Activated naive CD8-positive, alpha-beta T cell treated with anti-CD3 and anti-CD28 coated beads, Interleukin-2, amount 50 U/mL, for 24 hours (primary cell): ENCODE data around the gene SYK.

ENCODE experiments used
- ATAC-seq: fragments of 150-1000 bp; cut with Tn5 transposase; one replicate; pipeline ENCODE4 v1.10.0; 2021
- DNase-seq: peaks from one replicate; pipeline ENCODE4 v3.0.0; 2021
- H3K27ac Mint-ChIP-seq: one replicate; pipeline ENCODE4 v1.8.0; 2021; ENCODE audit warnings: mild to moderate bottlenecking, mixed read lengths
- H3K27me3 Mint-ChIP-seq: one replicate; pipeline ENCODE4 v1.8.0; 2021; ENCODE audit warnings: mixed read lengths
- H3K36me3 Mint-ChIP-seq: one replicate; pipeline ENCODE4 v1.8.0; 2021; ENCODE audit warnings: low read depth, mixed read lengths
- H3K4me1 Mint-ChIP-seq: one replicate; pipeline ENCODE4 v1.8.0; 2021; ENCODE audit warnings: mixed read lengths
- H3K4me3 Mint-ChIP-seq: one replicate; pipeline ENCODE4 v1.8.0; 2021; ENCODE audit warnings: mild to moderate bottlenecking, moderate library complexity, mixed read lengths
- H3K9me3 Mint-ChIP-seq: one replicate; pipeline ENCODE4 v1.8.0; 2021; ENCODE audit warnings: mixed read lengths

SYK gene

DNA sequence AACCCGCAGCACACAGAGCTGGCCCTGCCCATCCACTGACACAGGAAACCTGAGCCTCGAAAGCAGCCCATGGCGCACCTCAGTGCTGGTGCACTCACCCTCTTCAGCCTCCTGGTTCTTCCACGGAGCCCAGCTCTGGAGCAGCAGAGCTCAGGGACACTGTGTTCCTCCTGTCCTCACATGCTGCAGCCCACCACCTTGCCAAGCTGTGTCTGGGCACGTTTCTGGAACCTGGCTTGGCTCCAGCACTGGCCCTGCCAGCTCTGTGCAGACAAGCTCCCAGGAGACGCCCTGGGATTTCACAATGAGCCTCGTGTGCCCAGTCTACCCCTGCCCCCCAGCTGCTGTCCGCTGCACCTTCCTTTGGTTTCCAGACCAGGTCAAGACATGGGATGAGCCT is 119.5 kb downstream of the SYK start:
- peaks cover 14% of the 10 kb centered on the region for H3K27me3 Mint-ChIP-seq
- no peaks in the 10 kb centered on the region for H3K4me1 Mint-ChIP-seq
- DNase-seq = no peak
- H3K4me3 Mint-ChIP-seq = no peak overlapping the region
- no peaks in the 10 kb centered on the region for H3K9me3 Mint-ChIP-seq
- no peak for ATAC-seq
- H3K36me3 Mint-ChIP-seq = no peaks in the 10 kb centered on the region
- H3K27ac Mint-ChIP-seq = no peak overlapping the region

DNA sequence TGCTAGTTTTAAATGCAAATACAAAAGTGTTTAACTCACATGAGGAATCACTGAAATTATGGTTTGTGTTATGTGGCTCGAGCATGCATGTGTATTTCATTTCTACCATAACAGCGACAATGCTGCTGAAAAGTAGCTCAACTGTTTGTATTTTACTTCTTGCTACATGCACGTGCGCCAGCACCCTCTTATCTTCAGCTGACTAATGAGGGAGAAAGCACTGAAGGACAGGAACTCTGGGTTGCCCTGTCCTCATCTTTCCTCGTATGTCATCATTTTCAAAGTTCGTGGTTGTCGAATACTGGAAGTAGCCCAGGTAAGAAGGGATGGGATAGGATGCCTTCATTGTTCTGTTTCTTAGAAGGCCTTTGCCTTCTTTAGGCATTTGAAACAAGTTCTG is 120.3 kb downstream of the SYK start:
- Mint-ChIP-seq H3K27me3 (peaks cover 17% of the 10 kb centered on the region), H3K4me3 (no peak overlapping the region), H3K4me1 (no peaks in the 10 kb centered on the region), H3K9me3 (no peaks in the 10 kb centered on the region), H3K27ac (no peak overlapping the region), H3K36me3 (no peaks in the 10 kb centered on the region)
- DNase-seq (no peak), ATAC-seq (no peak)

DNA sequence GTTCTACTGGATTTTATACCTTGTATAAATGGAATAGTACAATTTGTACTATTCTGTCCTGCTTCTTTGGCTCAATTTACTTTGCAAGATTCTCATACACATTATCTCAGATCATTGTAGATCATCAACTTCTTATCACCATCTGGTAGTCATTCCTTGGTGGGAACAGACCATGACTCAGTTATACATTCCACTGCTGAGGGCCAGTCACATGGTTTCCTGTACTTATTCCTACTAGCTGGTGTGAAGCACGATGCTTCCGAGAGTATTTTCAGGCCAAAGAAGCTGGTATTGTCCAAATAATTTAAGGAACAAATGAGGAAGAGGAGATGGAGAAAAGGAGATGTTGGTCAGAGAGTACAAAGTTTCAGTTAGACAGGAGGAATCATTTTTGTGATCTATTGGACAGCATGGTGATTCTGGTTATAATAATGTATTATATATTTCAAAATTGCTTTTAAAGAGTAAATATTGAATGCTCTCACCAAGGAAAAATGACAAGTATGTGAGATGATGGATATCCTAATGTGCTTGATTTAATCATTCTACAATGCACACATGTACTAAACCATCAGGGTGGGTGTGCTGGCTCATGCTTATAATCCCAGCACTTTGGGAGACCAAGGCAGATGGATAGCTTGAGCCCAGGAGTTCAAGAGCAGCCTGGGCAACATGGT is 124.1 kb downstream of the SYK start:
- ATAC-seq = no peak
- no peaks in the 10 kb centered on the region for H3K4me1 Mint-ChIP-seq
- H3K27me3 Mint-ChIP-seq = peaks cover 26% of the 10 kb centered on the region
- H3K4me3 Mint-ChIP-seq = no peak overlapping the region
- no peak overlapping the region for H3K27ac Mint-ChIP-seq
- H3K9me3 Mint-ChIP-seq = no peaks in the 10 kb centered on the region
- no peaks in the 10 kb centered on the region for H3K36me3 Mint-ChIP-seq
- no peak for DNase-seq

DNA sequence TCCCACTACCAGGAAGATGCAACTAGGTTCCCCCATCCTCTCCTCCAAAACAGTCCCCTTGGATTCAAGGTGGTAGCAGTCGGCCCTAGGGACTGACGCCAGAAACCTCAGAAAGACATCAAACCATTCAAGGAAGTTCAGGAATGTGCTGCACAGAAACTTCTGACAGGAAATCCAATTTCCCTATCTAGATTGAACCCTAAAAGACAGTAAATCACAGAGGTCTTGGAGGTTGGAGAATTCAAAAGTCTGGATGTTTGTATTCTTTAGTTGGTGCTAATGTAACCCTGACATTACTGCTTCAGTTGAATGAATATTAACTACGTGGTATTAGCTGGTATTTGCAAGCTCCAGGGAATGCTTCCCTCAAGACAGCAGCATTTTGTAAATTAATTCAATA is 125.3 kb downstream of the SYK start:
- H3K4me1 Mint-ChIP-seq = no peaks in the 10 kb centered on the region
- no peaks in the 10 kb centered on the region for H3K36me3 Mint-ChIP-seq
- ATAC-seq (no peak), DNase-seq (no peak)
- H3K27me3 Mint-ChIP-seq = peaks cover 26% of the 10 kb centered on the region
- H3K27ac Mint-ChIP-seq = no peak overlapping the region
- H3K4me3 Mint-ChIP-seq = no peak overlapping the region
- no peaks in the 10 kb centered on the region for H3K9me3 Mint-ChIP-seq

DNA sequence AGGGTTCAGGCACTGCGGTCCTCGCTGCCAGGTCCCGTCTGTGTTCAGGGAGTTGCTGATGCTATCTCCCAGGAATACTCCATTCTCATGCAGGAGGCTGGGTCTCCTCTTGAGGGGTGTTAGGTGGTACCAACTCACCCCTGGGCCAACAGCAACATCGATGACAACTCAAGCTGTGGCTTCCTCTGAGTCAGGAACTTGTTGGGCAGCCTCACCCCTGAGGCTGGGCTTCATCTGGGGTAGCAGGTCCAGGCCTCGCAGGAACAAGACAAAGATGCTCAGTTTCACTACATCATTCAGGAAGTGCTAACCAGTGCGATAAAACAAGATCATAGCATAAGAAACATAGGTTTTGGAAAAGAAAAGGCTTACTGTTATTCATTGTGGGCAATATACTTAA is 125.9 kb downstream of the SYK start:
- no peak for ATAC-seq
- Mint-ChIP-seq H3K27ac (no peak overlapping the region), H3K9me3 (no peaks in the 10 kb centered on the region), H3K4me3 (no peak overlapping the region), H3K4me1 (no peaks in the 10 kb centered on the region), H3K36me3 (no peaks in the 10 kb centered on the region), H3K27me3 (peaks cover 26% of the 10 kb centered on the region)
- DNase-seq = no peak

DNA sequence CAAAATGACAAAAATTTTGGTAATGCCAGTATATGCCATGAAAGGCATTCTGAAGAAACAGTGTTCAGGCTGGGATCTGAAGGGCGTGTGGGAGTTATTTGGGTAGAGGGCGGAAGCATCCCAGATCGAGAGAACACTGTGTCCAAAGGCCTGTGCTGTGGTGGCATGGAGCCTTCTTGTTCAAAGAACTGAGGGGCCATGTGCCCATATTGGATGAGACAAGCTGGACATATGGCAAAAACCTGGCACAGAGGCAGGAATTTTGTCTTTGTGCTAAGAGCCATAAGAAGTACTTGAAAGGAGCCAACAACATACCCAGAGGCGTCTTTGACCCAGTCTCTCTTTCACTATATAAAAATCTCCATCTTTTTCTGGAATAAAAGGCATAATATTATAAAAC is 128.0 kb downstream of the SYK start:
- Mint-ChIP-seq H3K9me3 (no peaks in the 10 kb centered on the region), H3K4me3 (no peak overlapping the region), H3K36me3 (no peaks in the 10 kb centered on the region), H3K27me3 (peaks cover 19% of the 10 kb centered on the region), H3K27ac (no peak overlapping the region), H3K4me1 (peaks cover 2% of the 10 kb centered on the region)
- ATAC-seq (no peak), DNase-seq (no peak)

DNA sequence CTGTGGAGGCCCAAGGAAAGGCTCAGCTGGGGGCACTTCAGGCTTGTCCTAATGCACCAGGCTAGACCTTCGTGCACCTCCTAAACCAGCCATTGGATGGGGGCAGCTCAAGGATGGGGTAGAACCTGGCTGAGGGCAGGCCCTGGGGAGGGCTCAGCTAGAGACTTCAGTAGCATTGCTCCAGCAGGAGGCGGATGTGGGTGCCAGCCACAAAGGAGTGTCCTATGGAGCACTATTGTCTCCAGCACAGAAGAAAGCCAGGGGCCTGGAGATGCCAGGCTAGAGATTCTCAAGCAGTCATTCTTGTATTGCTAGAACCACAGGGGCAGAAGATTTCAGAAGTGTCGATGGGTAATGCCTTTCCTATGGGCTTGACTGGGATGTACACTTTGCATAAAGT is 131.8 kb downstream of the SYK start:
- no peak overlapping the region for H3K27ac Mint-ChIP-seq
- H3K4me3 Mint-ChIP-seq = no peak overlapping the region
- H3K4me1 Mint-ChIP-seq = peaks cover 12% of the 10 kb centered on the region
- H3K9me3 Mint-ChIP-seq = no peaks in the 10 kb centered on the region
- H3K27me3 Mint-ChIP-seq = peaks cover 31% of the 10 kb centered on the region
- ATAC-seq (no peak), DNase-seq (no peak)
- no peaks in the 10 kb centered on the region for H3K36me3 Mint-ChIP-seq

DNA sequence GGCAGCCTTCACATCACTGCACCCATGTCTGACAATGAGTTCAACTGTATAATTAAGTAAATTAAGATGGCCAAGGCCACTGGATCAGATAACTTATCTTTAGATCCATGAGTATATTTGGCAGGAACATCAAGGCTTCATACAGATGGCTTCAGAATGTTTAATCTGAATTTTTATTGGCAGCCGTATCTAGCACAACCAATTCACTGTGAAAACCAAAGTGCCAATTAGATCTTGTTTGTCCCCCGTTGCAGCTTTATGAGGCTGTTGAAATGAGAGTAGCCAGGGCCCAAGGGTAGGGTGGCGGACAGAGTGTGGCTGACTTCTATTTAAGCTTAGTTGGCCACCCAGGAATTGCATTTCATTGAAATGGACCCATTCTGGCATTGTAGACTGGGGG is 137.7 kb downstream of the SYK start:
- ATAC-seq (no peak), DNase-seq (no peak)
- peaks cover 21% of the 10 kb centered on the region for H3K4me1 Mint-ChIP-seq
- no peaks in the 10 kb centered on the region for H3K9me3 Mint-ChIP-seq
- H3K27ac Mint-ChIP-seq = no peak overlapping the region
- no peaks in the 10 kb centered on the region for H3K36me3 Mint-ChIP-seq
- H3K4me3 Mint-ChIP-seq = no peak overlapping the region
- peaks cover 28% of the 10 kb centered on the region for H3K27me3 Mint-ChIP-seq

DNA sequence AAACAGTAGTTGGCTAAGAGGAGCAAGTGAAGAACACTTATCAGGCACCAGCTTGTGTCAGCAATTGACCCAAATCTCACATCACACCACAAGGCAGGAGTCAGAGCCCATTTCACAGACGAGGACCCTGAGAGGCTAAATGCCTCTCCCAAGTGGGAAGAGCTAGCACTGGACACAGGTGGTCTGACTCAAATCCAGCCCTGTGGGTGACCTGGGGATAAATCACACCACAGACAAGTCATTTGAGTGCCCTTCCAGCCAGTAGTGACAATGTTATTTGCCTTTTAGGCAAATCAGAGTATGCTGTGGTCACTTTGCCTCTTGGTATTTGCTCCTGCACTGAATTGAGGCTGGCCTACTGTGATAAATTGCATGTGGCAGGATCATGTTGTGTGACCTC is 138.7 kb downstream of the SYK start:
- peaks cover 24% of the 10 kb centered on the region for H3K27me3 Mint-ChIP-seq
- no peak for DNase-seq
- H3K9me3 Mint-ChIP-seq = no peaks in the 10 kb centered on the region
- H3K27ac Mint-ChIP-seq = no peak overlapping the region
- no peak for ATAC-seq
- no peak overlapping the region for H3K4me3 Mint-ChIP-seq
- peaks cover 12% of the 10 kb centered on the region for H3K4me1 Mint-ChIP-seq
- no peaks in the 10 kb centered on the region for H3K36me3 Mint-ChIP-seq

DNA sequence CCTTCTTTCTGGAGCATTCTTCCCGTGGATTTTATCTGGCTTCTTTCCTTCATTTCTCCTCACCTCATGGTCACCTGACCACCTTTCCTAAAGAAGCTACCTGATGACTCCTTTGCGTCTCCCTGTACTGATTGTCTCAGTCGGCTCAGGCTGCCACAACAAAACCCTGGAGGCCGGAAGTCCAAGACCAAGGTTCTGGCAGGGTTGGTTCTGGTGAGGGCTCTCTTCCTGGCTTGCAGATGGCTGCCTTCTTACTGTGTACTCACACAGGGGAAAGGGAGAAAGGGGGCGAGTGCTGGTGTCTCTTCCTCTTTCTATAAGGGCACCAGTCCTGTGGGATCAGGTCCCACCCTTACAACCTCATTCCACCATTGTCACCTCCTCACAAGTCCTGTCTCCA is 140.0 kb downstream of the SYK start:
- DNase-seq (no peak), ATAC-seq (no peak)
- Mint-ChIP-seq H3K4me1 (peaks cover 9% of the 10 kb centered on the region), H3K27ac (no peak overlapping the region), H3K4me3 (no peak overlapping the region), H3K9me3 (no peaks in the 10 kb centered on the region), H3K36me3 (no peaks in the 10 kb centered on the region), H3K27me3 (peaks cover 30% of the 10 kb centered on the region)

DNA sequence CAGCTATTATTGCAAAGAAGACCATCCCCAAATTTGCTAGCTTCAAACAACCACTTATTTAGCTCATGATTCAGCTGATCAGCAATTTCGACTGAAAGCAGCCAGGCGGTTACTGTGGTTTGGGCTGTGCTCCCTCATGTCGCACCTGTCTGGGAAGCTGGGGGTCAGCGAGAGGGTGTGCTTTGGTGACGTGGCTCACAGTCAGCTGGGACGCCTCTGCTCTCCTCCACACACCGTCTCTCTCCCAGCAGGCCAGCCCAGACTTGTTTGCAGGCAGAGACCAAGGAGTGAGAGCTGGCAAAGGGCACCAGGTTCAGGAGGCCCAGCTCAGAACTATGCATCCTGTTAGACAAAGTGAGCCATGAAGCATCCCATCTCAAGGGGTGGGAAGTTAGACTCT is 140.9 kb downstream of the SYK start:
- no peak for ATAC-seq
- H3K4me1 Mint-ChIP-seq = peaks cover 9% of the 10 kb centered on the region
- peaks cover 24% of the 10 kb centered on the region for H3K27me3 Mint-ChIP-seq
- H3K9me3 Mint-ChIP-seq = no peaks in the 10 kb centered on the region
- no peaks in the 10 kb centered on the region for H3K36me3 Mint-ChIP-seq
- DNase-seq = no peak
- no peak overlapping the region for H3K27ac Mint-ChIP-seq
- H3K4me3 Mint-ChIP-seq = no peak overlapping the region

DNA sequence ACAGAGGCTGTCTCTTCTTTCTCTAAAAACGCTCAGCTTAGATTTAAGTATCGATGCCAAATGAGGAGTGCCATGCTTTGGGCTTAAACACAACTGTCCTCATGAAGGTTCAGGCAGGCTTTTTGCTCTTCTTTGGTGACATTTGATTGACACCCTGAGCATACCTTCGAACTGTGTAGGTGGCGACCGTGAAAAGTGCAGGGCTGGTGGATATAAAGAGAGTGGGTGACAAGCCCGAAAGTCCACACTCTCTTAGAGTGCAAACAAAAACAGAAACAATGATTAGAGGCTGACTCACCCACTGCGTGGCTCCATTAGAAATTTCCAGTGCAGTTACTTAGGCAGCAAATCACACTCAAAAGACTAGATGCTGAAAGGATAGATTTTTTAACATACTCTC is 141.7 kb downstream of the SYK start:
- Mint-ChIP-seq H3K9me3 (no peaks in the 10 kb centered on the region), H3K27ac (peak overlapping the region; percentile 7), H3K4me1 (peaks cover 9% of the 10 kb centered on the region), H3K4me3 (no peak overlapping the region), H3K27me3 (peaks cover 28% of the 10 kb centered on the region), H3K36me3 (no peaks in the 10 kb centered on the region)
- ATAC-seq (peak; percentile 83), DNase-seq (no peak)

DNA sequence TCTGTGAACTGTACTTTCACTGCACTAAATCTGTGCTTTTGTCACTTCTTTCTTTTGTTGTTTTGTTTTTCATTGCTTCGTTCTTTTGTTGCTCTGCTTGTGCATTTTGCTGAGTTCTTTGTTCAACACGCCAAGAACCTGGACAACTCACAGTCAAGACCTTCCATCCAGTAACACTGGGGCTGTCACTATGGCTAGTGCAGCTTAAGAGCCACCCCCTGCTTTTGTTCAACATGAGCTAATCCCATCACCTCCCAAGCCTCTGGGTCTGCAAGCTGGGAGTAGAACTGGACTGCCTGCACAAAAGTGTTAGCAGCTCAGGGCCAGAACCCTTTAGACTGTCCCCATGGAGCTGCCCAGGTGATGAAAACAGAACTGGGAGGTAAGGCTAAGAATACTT is 143.7 kb downstream of the SYK start:
- Mint-ChIP-seq H3K27ac (no peak overlapping the region), H3K4me1 (peaks cover 9% of the 10 kb centered on the region), H3K9me3 (no peaks in the 10 kb centered on the region), H3K4me3 (no peak overlapping the region), H3K36me3 (no peaks in the 10 kb centered on the region), H3K27me3 (peaks cover 32% of the 10 kb centered on the region)
- DNase-seq (no peak), ATAC-seq (no peak)

DNA sequence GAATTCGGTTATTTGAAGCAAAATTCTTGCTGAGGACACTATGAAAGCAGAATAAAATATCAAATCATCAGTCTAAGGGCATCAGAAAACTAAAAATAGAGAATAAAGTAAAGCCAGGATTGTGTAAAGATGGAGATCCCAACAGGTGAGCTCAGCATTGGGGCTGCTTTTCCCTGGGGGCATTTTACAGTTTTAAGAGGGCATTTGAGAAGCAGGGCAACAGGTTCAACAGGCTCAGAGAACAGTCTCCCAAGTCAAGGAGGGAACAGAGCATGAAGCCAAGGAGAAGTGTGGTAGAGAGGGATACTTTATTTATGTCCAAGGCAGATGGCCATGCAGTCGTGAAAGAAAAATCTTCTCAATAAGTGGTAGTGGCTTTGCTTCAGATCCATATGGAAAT is 145.4 kb downstream of the SYK start:
- no peaks in the 10 kb centered on the region for H3K9me3 Mint-ChIP-seq
- H3K4me1 Mint-ChIP-seq = peaks cover 9% of the 10 kb centered on the region
- no peak for ATAC-seq

More for the DNA sequence above, 145.4 kb downstream of the SYK start:
- no peaks in the 10 kb centered on the region for H3K36me3 Mint-ChIP-seq
- H3K27me3 Mint-ChIP-seq = peaks cover 22% of the 10 kb centered on the region
- no peak for DNase-seq
- no peak overlapping the region for H3K4me3 Mint-ChIP-seq
- H3K27ac Mint-ChIP-seq = no peak overlapping the region
